ENCODE results near the gene FBXO31. TPM values are rescaled to one million over a fixed set of nuclear protein-coding genes. Genes with fewer than 3 reads are reported as not detected.

The FBXO31 gene
- total RNA-seq, 4 donors from 2014 or later: 39.9 to 89.3 (median 53.6) TPM

DNA sequence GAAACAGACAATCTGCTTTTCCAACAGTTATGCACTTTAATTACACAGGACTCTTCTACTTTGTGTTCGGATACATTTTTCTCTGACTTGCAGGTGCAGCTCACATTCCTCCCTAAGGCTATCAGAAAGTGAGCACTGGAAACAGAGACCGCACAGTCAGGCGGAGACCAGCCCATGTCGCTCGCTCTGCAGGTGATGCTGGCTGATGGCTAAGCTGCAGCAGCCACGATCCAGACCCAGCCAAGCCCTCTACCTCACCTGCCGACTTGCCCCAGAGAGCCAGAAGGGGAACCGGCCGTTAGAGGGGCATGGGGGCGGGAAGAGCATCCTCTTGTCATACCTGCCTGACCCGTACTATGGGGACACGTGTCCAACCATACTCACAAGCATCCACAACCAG, 42.4 kb upstream of the FBXO31 start:
- H3K27ac ChIP-seq: no peak overlapping the region
- no peaks in the 10 kb centered on the region for H3K9me3 ChIP-seq
- H3K4me3 ChIP-seq: no peak overlapping the region
- 84% methylated on average over 10 of the region's 12 CpGs for WGBS
- H3K4me1 ChIP-seq: no peaks in the 10 kb centered on the region
- DNase-seq (ENCODE audit: low spot score in 2 of 2): peak in 1 of 2 donors; percentile 42
- peaks cover 30% of the 10 kb centered on the region for H3K36me3 ChIP-seq
- H3K27me3 ChIP-seq: no peaks in the 10 kb centered on the region
- TF ChIP-seq POLR2A (IDR thresholded peaks at IDR 0.05) (no peak), POLR2AphosphoS5 (IDR thresholded peaks at IDR 0.05) (no peak), EP300 (IDR thresholded peaks at IDR 0.05) (no peak)
- TF ChIP-seq, protein P1, sequence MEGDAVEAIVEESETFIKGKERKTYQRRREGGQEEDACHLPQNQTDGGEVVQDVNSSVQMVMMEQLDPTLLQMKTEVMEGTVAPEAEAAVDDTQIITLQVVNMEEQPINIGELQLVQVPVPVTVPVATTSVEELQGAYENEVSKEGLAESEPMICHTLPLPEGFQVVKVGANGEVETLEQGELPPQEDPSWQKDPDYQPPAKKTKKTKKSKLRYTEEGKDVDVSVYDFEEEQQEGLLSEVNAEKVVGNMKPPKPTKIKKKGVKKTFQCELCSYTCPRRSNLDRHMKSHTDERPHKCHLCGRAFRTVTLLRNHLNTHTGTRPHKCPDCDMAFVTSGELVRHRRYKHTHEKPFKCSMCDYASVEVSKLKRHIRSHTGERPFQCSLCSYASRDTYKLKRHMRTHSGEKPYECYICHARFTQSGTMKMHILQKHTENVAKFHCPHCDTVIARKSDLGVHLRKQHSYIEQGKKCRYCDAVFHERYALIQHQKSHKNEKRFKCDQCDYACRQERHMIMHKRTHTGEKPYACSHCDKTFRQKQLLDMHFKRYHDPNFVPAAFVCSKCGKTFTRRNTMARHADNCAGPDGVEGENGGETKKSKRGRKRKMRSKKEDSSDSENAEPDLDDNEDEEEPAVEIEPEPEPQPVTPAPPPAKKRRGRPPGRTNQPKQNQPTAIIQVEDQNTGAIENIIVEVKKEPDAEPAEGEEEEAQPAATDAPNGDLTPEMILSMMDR (IDR thresholded peaks at IDR 0.05): no peak

- Histone ChIP-seq H3K27me3 (no peaks in the 10 kb centered on the region), H3K4me1 (no peaks in the 10 kb centered on the region), H3K9me3 (no peaks in the 10 kb centered on the region), H3K4me3 (no peak overlapping the region), H3K36me3 (peaks cover 43% of the 10 kb centered on the region), H3K27ac (no peak overlapping the region)
- DNase-seq (ENCODE audit: low spot score in 2 of 2): no peak
- WGBS: 75% methylated on average over 12 of the region's 12 CpGs
- no peak for TF ChIP-seq POLR2A (IDR thresholded peaks at IDR 0.05)
- TF ChIP-seq EP300 (IDR thresholded peaks at IDR 0.05): no peak
- TF ChIP-seq POLR2AphosphoS5 (IDR thresholded peaks at IDR 0.05): no peak
- TF ChIP-seq, protein P1 (IDR thresholded peaks at IDR 0.05): no peak
Measured at GRCh38 chr16:87424266-87424665, 40.7 kb upstream of the FBXO31 start.

DNA sequence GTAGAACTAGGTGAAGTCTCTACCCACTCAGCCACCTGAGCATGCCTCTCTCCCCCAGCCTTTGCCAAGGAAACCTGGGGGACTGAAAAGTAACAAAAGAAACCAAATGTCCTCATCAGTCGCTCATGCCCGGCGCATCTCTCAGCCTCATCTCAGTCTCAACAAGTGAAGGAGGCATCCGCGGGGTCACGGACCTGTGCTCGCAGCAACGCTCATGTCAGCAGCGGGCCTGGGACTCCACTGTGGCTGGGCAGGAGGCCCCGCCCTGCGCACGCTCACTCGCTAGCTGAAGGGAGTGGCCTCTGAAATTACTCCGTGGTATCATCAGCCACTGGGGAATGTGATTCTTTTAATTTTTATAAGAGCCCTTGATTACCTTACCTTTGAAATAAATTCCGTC, 39.9 kb upstream of the FBXO31 start:
- no peaks in the 10 kb centered on the region for H3K4me1 ChIP-seq
- WGBS: 92% methylated on average over 15 of the region's 15 CpGs
- peaks cover 48% of the 10 kb centered on the region for H3K36me3 ChIP-seq
- no peaks in the 10 kb centered on the region for H3K27me3 ChIP-seq
- TF ChIP-seq, protein P1 (IDR thresholded peaks at IDR 0.05): no peak
- TF ChIP-seq EP300 (IDR thresholded peaks at IDR 0.05) (no peak), POLR2A (IDR thresholded peaks at IDR 0.05) (no peak), POLR2AphosphoS5 (IDR thresholded peaks at IDR 0.05) (no peak)
- H3K9me3 ChIP-seq: no peaks in the 10 kb centered on the region
- no peak for DNase-seq (ENCODE audit: low spot score in 2 of 2)
- H3K4me3 ChIP-seq: no peak overlapping the region
- no peak overlapping the region for H3K27ac ChIP-seq

GRCh38 chr16:87422106-87422505, 38.5 kb upstream of the FBXO31 start:
- TF ChIP-seq, protein P1 (IDR thresholded peaks at IDR 0.05): no peak
- TF ChIP-seq POLR2AphosphoS5 (IDR thresholded peaks at IDR 0.05) (no peak), EP300 (IDR thresholded peaks at IDR 0.05) (no peak), POLR2A (IDR thresholded peaks at IDR 0.05) (no peak)
- H3K4me1 ChIP-seq: no peaks in the 10 kb centered on the region
- H3K9me3 ChIP-seq: no peaks in the 10 kb centered on the region
- 95% methylated on average over 11 of the region's 11 CpGs for WGBS
- H3K36me3 ChIP-seq: peaks cover 61% of the 10 kb centered on the region
- no peak for DNase-seq (ENCODE audit: low spot score in 2 of 2)
- H3K4me3 ChIP-seq: no peak overlapping the region
- no peaks in the 10 kb centered on the region for H3K27me3 ChIP-seq
- H3K27ac ChIP-seq: no peak overlapping the region

- 94% methylated on average over 19 of the region's 25 CpGs for WGBS
- Histone ChIP-seq H3K4me1 (no peaks in the 10 kb centered on the region), H3K36me3 (peaks cover 67% of the 10 kb centered on the region), H3K4me3 (no peak overlapping the region), H3K27me3 (no peaks in the 10 kb centered on the region), H3K9me3 (no peaks in the 10 kb centered on the region), H3K27ac (no peak overlapping the region)
- no peak for DNase-seq (ENCODE audit: low spot score in 2 of 2)
- no peak for TF ChIP-seq EP300 (IDR thresholded peaks at IDR 0.05)
- TF ChIP-seq POLR2A (IDR thresholded peaks at IDR 0.05): no peak
- TF ChIP-seq, protein P1 (IDR thresholded peaks at IDR 0.05): no peak
- TF ChIP-seq POLR2AphosphoS5 (IDR thresholded peaks at IDR 0.05): no peak
Measured at GRCh38 chr16:87421003-87421912, 37.7 kb upstream of the FBXO31 start.
